H9 (cell line): Measurements from ENCODE around the gene ALLC. TPM values are rescaled to one million over a fixed set of nuclear protein-coding genes. Genes with fewer than 3 reads are reported as not detected.
"Not testable (repeated sequence)": the region's sequence is repeated elsewhere in the genome, so short reads cannot be mapped to it uniquely, and the experiment has no call there.

Source experiments
- DNase-seq: peaks from one replicate; pipeline ENCODE4 v3.0.0-alpha.2; 2017
- H2AFZ ChIP-seq: one replicate; pipeline ENCODE4 v1.6.1; 2013; ENCODE audit warnings: mild to moderate bottlenecking, low read length, control low read depth, moderate library complexity
- H2AK5ac ChIP-seq: 2 replicates; pipeline ENCODE4 v1.6.1; 2013; ENCODE audit warnings: low read length, control low read depth, mixed read lengths; ENCODE audit not compliant: insufficient read length
- H2BK120ac ChIP-seq: one replicate; pipeline ENCODE4 v1.6.1; 2013; ENCODE audit warnings: low read depth, mild to moderate bottlenecking, low read length, control low read depth, inconsistent platforms; ENCODE audit not compliant: poor library complexity, severe bottlenecking
- H2BK12ac ChIP-seq: 2 replicates; pipeline ENCODE4 v1.6.1; 2013; ENCODE audit warnings: low read length, control low read depth, mixed read lengths, low read depth; ENCODE audit not compliant: insufficient read length
- H2BK15ac ChIP-seq: 2 replicates; pipeline ENCODE4 v1.6.1; 2013; ENCODE audit warnings: low read depth, low read length, control low read depth
- H2BK20ac ChIP-seq: one replicate; pipeline ENCODE4 v1.6.1; 2013; ENCODE audit warnings: low read depth, mild to moderate bottlenecking, low read length, control low read depth, inconsistent platforms; ENCODE audit not compliant: poor library complexity, severe bottlenecking
- H2BK5ac ChIP-seq: 2 replicates; pipeline ENCODE4 v1.6.1; 2013; ENCODE audit warnings: low read length, control low read depth, mixed read lengths; ENCODE audit not compliant: insufficient read length
- H3K14ac ChIP-seq: 2 replicates; pipeline ENCODE4 v1.6.1; 2013; ENCODE audit warnings: low read length, control low read depth; ENCODE audit not compliant: insufficient read depth
- H3K18ac ChIP-seq: 2 replicates; pipeline ENCODE4 v1.6.1; 2013; ENCODE audit warnings: low read depth, mild to moderate bottlenecking, mixed read lengths, low read length, control low read depth; ENCODE audit not compliant: insufficient read length
- H3K23ac ChIP-seq: 2 replicates; pipeline ENCODE4 v1.6.1; 2013; ENCODE audit warnings: low read length, control low read depth, mixed read lengths, low read depth; ENCODE audit not compliant: insufficient read length
- H3K23me2 ChIP-seq: 2 replicates; pipeline ENCODE4 v1.6.1; 2013; ENCODE audit warnings: low read depth, mild to moderate bottlenecking, mixed read lengths, low read length, control low read depth; ENCODE audit not compliant: insufficient read length, poor library complexity, severe bottlenecking
- H3K27ac ChIP-seq: 2 replicates; pipeline ENCODE4 v1.5.1; 2013; ENCODE audit warnings: low read length, control low read depth, mixed read lengths, low read depth; ENCODE audit not compliant: insufficient read length
- H3K27me3 ChIP-seq: 2 replicates; pipeline ENCODE4 v1.6.1; 2013; ENCODE audit warnings: low read length, control low read depth, inconsistent platforms; ENCODE audit not compliant: insufficient read depth
- H3K4ac ChIP-seq: 2 replicates; pipeline ENCODE4 v1.6.1; 2013; ENCODE audit warnings: low read depth, mild to moderate bottlenecking, control low read depth, inconsistent platforms, low read length, moderate library complexity
- H3K4me1 ChIP-seq: 2 replicates; pipeline ENCODE4 v1.6.1; 2013; ENCODE audit warnings: low read length, control low read depth, inconsistent platforms; ENCODE audit not compliant: insufficient read depth
- H3K4me2 ChIP-seq: 2 replicates; pipeline ENCODE4 v1.6.1; 2013; ENCODE audit warnings: low read length, control low read depth, mixed read lengths; ENCODE audit not compliant: insufficient read length, insufficient read depth
- H3K56ac ChIP-seq: 2 replicates; pipeline ENCODE4 v1.6.1; 2013; ENCODE audit warnings: low read depth, mild to moderate bottlenecking, mixed read lengths, low read length, control low read depth; ENCODE audit not compliant: insufficient read length
- H3K79me1 ChIP-seq: 2 replicates; pipeline ENCODE4 v1.6.1; 2013; ENCODE audit warnings: low read depth, mild to moderate bottlenecking, moderate library complexity, low read length, control low read depth, inconsistent platforms; ENCODE audit not compliant: insufficient read depth, poor library complexity, severe bottlenecking
- H3K79me2 ChIP-seq: 2 replicates; pipeline ENCODE4 v1.6.1; 2013; ENCODE audit warnings: low read length, control low read depth, inconsistent platforms; ENCODE audit not compliant: insufficient read depth
- H3K9ac ChIP-seq: 2 replicates; pipeline ENCODE4 v1.6.1; 2013; ENCODE audit warnings: low read length, control low read depth, mixed read lengths; ENCODE audit not compliant: insufficient read length; ENCODE audit errors: extremely low read depth
- H3K9me3 ChIP-seq: one replicate; pipeline ENCODE4 v1.6.1; 2013; ENCODE audit warnings: low read depth, low read length, inconsistent platforms; ENCODE audit not compliant: control insufficient read depth
- H3T11ph ChIP-seq: one replicate; pipeline ENCODE4 v1.6.1; 2013; ENCODE audit warnings: mild to moderate bottlenecking, low read length, control low read depth, inconsistent platforms
- H4K20me1 ChIP-seq: one replicate; pipeline ENCODE4 v1.6.1; 2013; ENCODE audit not compliant: control insufficient read depth, insufficient read length, insufficient read depth
- H4K5ac ChIP-seq: 2 replicates; pipeline ENCODE4 v1.6.1; 2013; ENCODE audit warnings: low read depth, mild to moderate bottlenecking, mixed read lengths, low read length, control low read depth; ENCODE audit not compliant: insufficient read length
- H4K8ac ChIP-seq: replicated peaks from 2 replicates; pipeline ENCODE4 v1.6.1; 2013; ENCODE audit warnings: low read length, control low read depth, mixed read lengths, low read depth; ENCODE audit not compliant: insufficient read length
- H4K91ac ChIP-seq: 2 replicates; pipeline ENCODE4 v1.6.1; 2013; ENCODE audit warnings: low read depth, mild to moderate bottlenecking, moderate library complexity, mixed read lengths, low read length, control low read depth; ENCODE audit not compliant: insufficient read length
- H3K27ac Mint-ChIP-seq, 3 experiments: 2 replicates in 2 of 3; 3 replicates in 1 of 3; pipeline ENCODE4 v1.8.0; 2020 to 2021; ENCODE audit warnings: mixed read lengths in 3 of 3, mild to moderate bottlenecking in 1 of 3, moderate library complexity in 1 of 3
- H3K27me3 Mint-ChIP-seq: 2 replicates; pipeline ENCODE4 v1.8.0; 2021; ENCODE audit warnings: low read depth, mild to moderate bottlenecking, moderate library complexity, mixed read lengths
- H3K36me3 Mint-ChIP-seq, 3 experiments: 2 replicates in 2 of 3; 3 replicates in 1 of 3; pipeline ENCODE4 v1.8.0; 2020 to 2021; ENCODE audit warnings: low read depth in 3 of 3, mixed read lengths in 3 of 3; ENCODE audit not compliant: insufficient read depth in 1 of 3
- H3K4me1 Mint-ChIP-seq, 2 experiments: 2 replicates each; pipeline ENCODE4 v1.8.0; 2020; ENCODE audit warnings: mixed read lengths in 2 of 2
- H3K4me3 Mint-ChIP-seq, 2 experiments: 2 replicates in 1 of 2; 3 replicates in 1 of 2; pipeline ENCODE4 v1.8.0; 2020 to 2021; ENCODE audit warnings: mild to moderate bottlenecking in 2 of 2, mixed read lengths in 2 of 2, moderate library complexity in 1 of 2
- H3K9me3 Mint-ChIP-seq, 2 experiments: 2 replicates in 1 of 2; 3 replicates in 1 of 2; pipeline ENCODE4 v1.8.0; 2020; ENCODE audit warnings: mild to moderate bottlenecking in 2 of 2, mixed read lengths in 2 of 2, moderate library complexity in 1 of 2
- WGBS: extraction: QIAGEN DNeasy Blood & Tissue Kit; methylation state at CpG from one replicate; pipeline ENCODE4 v1.1.7; 2013; ENCODE audit warnings: missing lambda C conversion rate, low lambda C conversion rate, mixed read lengths; ENCODE audit not compliant: insufficient read length; ENCODE audit errors: extremely low coverage; 5-methylcytosine and 5-hydroxymethylcytosine counted together
- total RNA-seq: library from RNA; stranded (reverse); gene quantifications from 2 replicates; pipeline ENCODE4 v1.2.1, GENCODE V29; 2021
- TF ChIP-seq, protein P1 (sequence below): fragments of 200-600 bp; sonication (generic); conservative IDR thresholded peaks from 3 replicates; pipeline ENCODE4 v1.8.0; 2021; ENCODE audit warnings: antibody characterized with exemption, mild to moderate bottlenecking

ALLC gene
- total RNA-seq, 1 experiment from 2014 or later = not detected

GRCh38 chr2:3613524-3613905 is 44.5 kb upstream of the ALLC start:
- TF ChIP-seq, protein P1, sequence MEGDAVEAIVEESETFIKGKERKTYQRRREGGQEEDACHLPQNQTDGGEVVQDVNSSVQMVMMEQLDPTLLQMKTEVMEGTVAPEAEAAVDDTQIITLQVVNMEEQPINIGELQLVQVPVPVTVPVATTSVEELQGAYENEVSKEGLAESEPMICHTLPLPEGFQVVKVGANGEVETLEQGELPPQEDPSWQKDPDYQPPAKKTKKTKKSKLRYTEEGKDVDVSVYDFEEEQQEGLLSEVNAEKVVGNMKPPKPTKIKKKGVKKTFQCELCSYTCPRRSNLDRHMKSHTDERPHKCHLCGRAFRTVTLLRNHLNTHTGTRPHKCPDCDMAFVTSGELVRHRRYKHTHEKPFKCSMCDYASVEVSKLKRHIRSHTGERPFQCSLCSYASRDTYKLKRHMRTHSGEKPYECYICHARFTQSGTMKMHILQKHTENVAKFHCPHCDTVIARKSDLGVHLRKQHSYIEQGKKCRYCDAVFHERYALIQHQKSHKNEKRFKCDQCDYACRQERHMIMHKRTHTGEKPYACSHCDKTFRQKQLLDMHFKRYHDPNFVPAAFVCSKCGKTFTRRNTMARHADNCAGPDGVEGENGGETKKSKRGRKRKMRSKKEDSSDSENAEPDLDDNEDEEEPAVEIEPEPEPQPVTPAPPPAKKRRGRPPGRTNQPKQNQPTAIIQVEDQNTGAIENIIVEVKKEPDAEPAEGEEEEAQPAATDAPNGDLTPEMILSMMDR = no peak
- no peak overlapping the region for H3K14ac ChIP-seq
- H3K23ac ChIP-seq = no peak overlapping the region
- no peaks in the 10 kb centered on the region for H3K4me1 ChIP-seq
- H4K8ac ChIP-seq = no peak overlapping the region
- Mint-ChIP-seq H3K9me3 (peaks cover 26 to 27% of the 10 kb centered on the region in 2 experiments), H3K4me1 (peaks cover 9 to 17% of the 10 kb centered on the region in 2 experiments; a peak in 3 of 4 replicates), H3K4me3 (no peak overlapping the region), H3K27me3 (peaks cover 3% of the 10 kb centered on the region), H3K27ac (no peak overlapping the region), H3K36me3 (peaks cover 0 to 24% (median 11%) of the 10 kb centered on the region in 3 experiments; a peak in 6 of 7 replicates)
- no peak overlapping the region for H3K9ac ChIP-seq
- no peak overlapping the region for H3K4ac ChIP-seq
- no peak overlapping the region for H2BK12ac ChIP-seq
- H4K91ac ChIP-seq = no peak overlapping the region
- no peak overlapping the region for H2BK20ac ChIP-seq
- H4K5ac ChIP-seq = no peak overlapping the region
- no peaks in the 10 kb centered on the region for H3K23me2 ChIP-seq
- no peaks in the 10 kb centered on the region for H3K27me3 ChIP-seq
- WGBS = no CpG with 5 or more reads among the region's 12 CpGs
- DNase-seq = no peak
- H3T11ph ChIP-seq = no peak overlapping the region
- H2BK15ac ChIP-seq = no peak overlapping the region
- H3K56ac ChIP-seq = no peak overlapping the region
- H3K18ac ChIP-seq = no peak overlapping the region
- H3K9me3 ChIP-seq = no peaks in the 10 kb centered on the region
- no peaks in the 10 kb centered on the region for H3K79me1 ChIP-seq
- no peak overlapping the region for H3K4me2 ChIP-seq
- H2AFZ ChIP-seq = no peak overlapping the region
- no peak overlapping the region for H3K27ac ChIP-seq
- no peaks in the 10 kb centered on the region for H4K20me1 ChIP-seq
- no peak overlapping the region for H2AK5ac ChIP-seq
- H2BK120ac ChIP-seq = no peak overlapping the region
- H2BK5ac ChIP-seq = no peak overlapping the region
- H3K79me2 ChIP-seq = no peaks in the 10 kb centered on the region

GRCh38 chr2:3614743-3615142 is 43.3 kb upstream of the ALLC start:
- H2BK12ac ChIP-seq, H3K4me2 ChIP-seq, DNase-seq, H3K14ac ChIP-seq, H3K79me2 ChIP-seq, H2BK15ac ChIP-seq, H4K8ac ChIP-seq, H3K4ac ChIP-seq, H3K56ac ChIP-seq, H3K9me3 ChIP-seq, H3K9ac ChIP-seq, H2BK5ac ChIP-seq, H2BK20ac ChIP-seq, H2BK120ac ChIP-seq, H4K20me1 ChIP-seq, H3K4me3 Mint-ChIP-seq, H3K27me3 ChIP-seq, H3K23me2 ChIP-seq, H2AK5ac ChIP-seq, H4K5ac ChIP-seq, H3T11ph ChIP-seq, H2AFZ ChIP-seq, H3K27ac Mint-ChIP-seq, H4K91ac ChIP-seq, H3K18ac ChIP-seq, H3K27ac ChIP-seq, H3K4me1 ChIP-seq, H3K23ac ChIP-seq, H3K79me1 ChIP-seq, H3K27me3 Mint-ChIP-seq: not testable (repeated sequence)
- Mint-ChIP-seq H3K4me1 (peaks cover 9 to 17% of the 10 kb centered on the region in 2 experiments; a peak in 3 of 4 replicates), H3K36me3 (peaks cover 0 to 24% (median 11%) of the 10 kb centered on the region in 3 experiments; a peak in 6 of 7 replicates), H3K9me3 (peaks cover 26 to 29% of the 10 kb centered on the region in 2 experiments)
- no CpG with 5 or more reads among the region's 2 CpGs for WGBS
